HepG2 (cell line): ENCODE data around the gene CNN3. TPM values are rescaled to one million over a fixed set of nuclear protein-coding genes. Genes with fewer than 3 reads are reported as not detected.

Source experiments
- FLYWCH1 ChIP-seq: sonication (generic); formaldehyde crosslinking; IDR thresholded peaks from 2 replicates; pipeline ENCODE4 v1.8.1; 2023; ENCODE audit warnings: mild to moderate bottlenecking, missing genetic modification reagents
- NAIF1 ChIP-seq: sonication (generic); formaldehyde crosslinking; IDR thresholded peaks from 2 replicates; pipeline ENCODE4 v1.5.0; 2020; ENCODE audit warnings: mild to moderate bottlenecking, missing genetic modification reagents, borderline replicate concordance
- POLR2AphosphoS5 ChIP-seq: IDR thresholded peaks from 2 replicates; pipeline ENCODE4 v1.6.1; 2012; ENCODE audit warnings: low read depth, low read length
- RBFOX2 ChIP-seq: fragments of 200-400 bp; formaldehyde crosslinking; IDR thresholded peaks from 2 replicates; pipeline ENCODE4 v1.6.1; 2017; ENCODE audit warnings: low read depth, mild to moderate bottlenecking, low read length
- THYN1 ChIP-seq: sonication (generic); formaldehyde crosslinking; IDR thresholded peaks from 2 replicates; pipeline ENCODE4 v1.8.1; 2023; ENCODE audit warnings: low read depth, mild to moderate bottlenecking, moderate library complexity, missing genetic modification reagents, borderline replicate concordance
- ZNF124 ChIP-seq: sonication (generic); formaldehyde crosslinking; IDR thresholded peaks from 2 replicates; pipeline ENCODE4 v1.4.0; 2020; ENCODE audit warnings: missing genetic modification reagents
- ZNF562 ChIP-seq: sonication (generic); formaldehyde crosslinking; IDR thresholded peaks from 2 replicates; pipeline ENCODE4 v1.8.0; 2022; ENCODE audit warnings: missing genetic modification reagents, borderline replicate concordance
- ZNF660 ChIP-seq: sonication (generic); formaldehyde crosslinking; IDR thresholded peaks from 2 replicates; pipeline ENCODE4 v1.5.1; 2020; ENCODE audit warnings: mild to moderate bottlenecking, low read depth, missing genetic modification reagents, borderline replicate concordance
- ZNF747 ChIP-seq: sonication (generic); formaldehyde crosslinking; IDR thresholded peaks from 2 replicates; pipeline ENCODE4 v1.8.1; 2023; ENCODE audit warnings: missing genetic modification reagents, mild to moderate bottlenecking, borderline replicate concordance
- polyA plus RNA-seq, 8 experiments: library from polyadenylated mRNA; depleted of rRNA in 3 of 8; stranded (reverse) in 7 of 8; unstranded in 1 of 8; fragments of >200 nt; fragmentation: Illumina TruSeq in 4 of 8; extraction: Trizol in 4 of 8; gene quantifications; 2 replicates each; pipeline versions ENCODE4 v1.2.1 to v1.2.3, GENCODE V29; 2011 to 2016; ENCODE audit warnings: low read depth in 4 of 8, missing spikeins in 1 of 8, mixed read lengths in 1 of 8; ENCODE audit not compliant: insufficient read depth in 1 of 8
- total RNA-seq, 5 experiments: library from RNA; depleted of rRNA; stranded (reverse); fragments of >200 nt; fragmentation: Illumina TruSeq; extraction: Trizol; gene quantifications; 2 replicates each; pipeline ENCODE4 v1.2.3, GENCODE V29; 2016; ENCODE audit warnings: low read depth in 1 of 5
- TF ChIP-seq, protein P1 (sequence below): sonication (generic); formaldehyde crosslinking; IDR thresholded peaks from 2 replicates; pipeline ENCODE4 v1.5.1; 2020; ENCODE audit warnings: missing genetic modification reagents, mild to moderate bottlenecking, borderline replicate concordance
- TF ChIP-seq, protein P2 (sequence below): sonication (generic); formaldehyde crosslinking; IDR thresholded peaks from 2 replicates; pipeline ENCODE4 v1.8.1; 2023; ENCODE audit warnings: missing genetic modification reagents, inconsistent platforms, borderline replicate concordance
- TF ChIP-seq, protein P3 (sequence below): sonication (generic); formaldehyde crosslinking; IDR thresholded peaks from 2 replicates; pipeline ENCODE4 v1.8.0; 2022; ENCODE audit warnings: missing genetic modification reagents, mild to moderate bottlenecking, inconsistent platforms, borderline replicate concordance
- TF ChIP-seq, protein P4 (sequence below): IDR thresholded peaks from 2 replicates; pipeline ENCODE4 v1.6.1; 2018; ENCODE audit warnings: missing genetic modification reagents, mild to moderate bottlenecking, missing compliant biosample characterization
- TF ChIP-seq, protein P5 (sequence below): sonication (generic); formaldehyde crosslinking; conservative IDR thresholded peaks from 2 replicates; pipeline ENCODE4 v1.8.0; 2022; ENCODE audit warnings: low read depth, missing genetic modification reagents
- TF ChIP-seq, protein P6 (sequence below): sonication (generic); formaldehyde crosslinking; conservative IDR thresholded peaks from 2 replicates; pipeline ENCODE4 v1.8.1; 2023; ENCODE audit warnings: missing genetic modification reagents
- TF ChIP-seq, protein P7 (sequence below): sonication (generic); formaldehyde crosslinking; IDR thresholded peaks from 2 replicates; pipeline ENCODE4 v1.5.0; 2020; ENCODE audit warnings: mild to moderate bottlenecking, missing genetic modification reagents

Gene CNN3
- total and polyA plus RNA-seq, 2 of the 13 experiments (the other 11 are each of a cell fraction or from before 2014, with no cell fraction given): 113 to 223 TPM

DNA sequence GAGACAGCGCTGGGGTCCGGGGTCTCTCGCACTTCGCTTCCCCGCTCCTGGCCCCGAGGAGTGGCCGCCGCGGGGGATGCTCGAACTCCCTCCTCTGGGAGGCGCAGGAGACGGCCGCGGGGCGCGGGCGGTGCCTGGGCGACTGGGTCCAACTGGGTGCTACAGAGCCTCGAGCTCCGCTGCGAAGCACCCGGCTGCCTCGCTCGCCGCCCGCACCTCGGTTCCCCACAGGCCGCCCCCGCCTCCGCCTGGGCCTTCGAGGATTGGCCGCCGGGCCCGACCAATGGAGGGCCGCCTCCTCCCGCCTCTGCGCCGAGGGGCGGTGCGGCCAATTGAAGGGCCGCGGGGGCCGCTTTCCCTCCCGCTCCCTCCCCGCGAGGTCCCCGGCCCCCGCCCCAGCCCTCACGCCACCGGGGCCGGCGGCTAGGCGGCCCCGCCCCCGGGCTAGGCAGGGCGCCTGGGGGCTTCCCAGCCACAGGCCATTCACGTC lies at the start of gene CNN3 (continued):
- 0 out of 2 replicates have a peak, but pooled peaks have one; percentile 11 for TF ChIP-seq ZNF747 (CRISPR knock-in tag)
- TF ChIP-seq, protein P1, sequence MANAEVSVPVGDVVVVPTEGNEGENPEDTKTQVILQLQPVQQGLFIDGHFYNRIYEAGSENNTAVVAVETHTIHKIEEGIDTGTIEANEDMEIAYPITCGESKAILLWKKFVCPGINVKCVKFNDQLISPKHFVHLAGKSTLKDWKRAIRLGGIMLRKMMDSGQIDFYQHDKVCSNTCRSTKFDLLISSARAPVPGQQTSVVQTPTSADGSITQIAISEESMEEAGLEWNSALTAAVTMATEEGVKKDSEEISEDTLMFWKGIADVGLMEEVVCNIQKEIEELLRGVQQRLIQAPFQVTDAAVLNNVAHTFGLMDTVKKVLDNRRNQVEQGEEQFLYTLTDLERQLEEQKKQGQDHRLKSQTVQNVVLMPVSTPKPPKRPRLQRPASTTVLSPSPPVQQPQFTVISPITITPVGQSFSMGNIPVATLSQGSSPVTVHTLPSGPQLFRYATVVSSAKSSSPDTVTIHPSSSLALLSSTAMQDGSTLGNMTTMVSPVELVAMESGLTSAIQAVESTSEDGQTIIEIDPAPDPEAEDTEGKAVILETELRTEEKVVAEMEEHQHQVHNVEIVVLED (CRISPR knock-in tag): no peak; the same call in 1 of the 2 replicates
- TF ChIP-seq ZNF660 (CRISPR knock-in tag): 0 out of 2 replicates have a peak, but pooled peaks have one; percentile 5
- TF ChIP-seq, protein P2, sequence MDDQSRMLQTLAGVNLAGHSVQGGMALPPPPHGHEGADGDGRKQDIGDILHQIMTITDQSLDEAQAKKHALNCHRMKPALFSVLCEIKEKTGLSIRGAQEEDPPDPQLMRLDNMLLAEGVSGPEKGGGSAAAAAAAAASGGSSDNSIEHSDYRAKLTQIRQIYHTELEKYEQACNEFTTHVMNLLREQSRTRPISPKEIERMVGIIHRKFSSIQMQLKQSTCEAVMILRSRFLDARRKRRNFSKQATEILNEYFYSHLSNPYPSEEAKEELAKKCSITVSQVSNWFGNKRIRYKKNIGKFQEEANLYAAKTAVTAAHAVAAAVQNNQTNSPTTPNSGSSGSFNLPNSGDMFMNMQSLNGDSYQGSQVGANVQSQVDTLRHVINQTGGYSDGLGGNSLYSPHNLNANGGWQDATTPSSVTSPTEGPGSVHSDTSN: 0 out of 2 replicates have a peak, but pooled peaks have one; percentile 20
- TF ChIP-seq ZNF562 (CRISPR knock-in tag): no peak
- TF ChIP-seq, protein P3, sequence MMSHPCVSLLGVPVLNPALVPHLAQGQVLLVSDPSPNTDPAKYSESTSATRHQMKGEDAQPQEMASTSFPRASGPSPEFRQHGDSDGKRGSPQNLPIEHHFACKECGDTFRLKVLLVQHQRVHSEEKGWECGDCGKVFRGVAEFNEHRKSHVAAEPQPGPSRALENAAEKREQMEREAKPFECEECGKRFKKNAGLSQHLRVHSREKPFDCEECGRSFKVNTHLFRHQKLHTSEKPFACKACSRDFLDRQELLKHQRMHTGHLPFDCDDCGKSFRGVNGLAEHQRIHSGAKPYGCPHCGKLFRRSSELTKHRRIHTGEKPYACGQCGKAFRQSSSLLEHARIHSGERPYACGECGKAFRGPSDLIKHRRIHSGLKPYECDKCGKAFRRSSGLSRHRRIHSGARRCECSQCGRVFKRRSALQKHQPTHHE (CRISPR knock-in tag): 0 out of 2 replicates have a peak, but pooled peaks have one; percentile 34
- TF ChIP-seq, protein P4, sequence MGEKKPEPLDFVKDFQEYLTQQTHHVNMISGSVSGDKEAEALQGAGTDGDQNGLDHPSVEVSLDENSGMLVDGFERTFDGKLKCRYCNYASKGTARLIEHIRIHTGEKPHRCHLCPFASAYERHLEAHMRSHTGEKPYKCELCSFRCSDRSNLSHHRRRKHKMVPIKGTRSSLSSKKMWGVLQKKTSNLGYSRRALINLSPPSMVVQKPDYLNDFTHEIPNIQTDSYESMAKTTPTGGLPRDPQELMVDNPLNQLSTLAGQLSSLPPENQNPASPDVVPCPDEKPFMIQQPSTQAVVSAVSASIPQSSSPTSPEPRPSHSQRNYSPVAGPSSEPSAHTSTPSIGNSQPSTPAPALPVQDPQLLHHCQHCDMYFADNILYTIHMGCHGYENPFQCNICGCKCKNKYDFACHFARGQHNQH (CRISPR knock-in tag): peak; percentile 14; the same call in 1 of the 2 replicates
- TF ChIP-seq, protein P5, sequence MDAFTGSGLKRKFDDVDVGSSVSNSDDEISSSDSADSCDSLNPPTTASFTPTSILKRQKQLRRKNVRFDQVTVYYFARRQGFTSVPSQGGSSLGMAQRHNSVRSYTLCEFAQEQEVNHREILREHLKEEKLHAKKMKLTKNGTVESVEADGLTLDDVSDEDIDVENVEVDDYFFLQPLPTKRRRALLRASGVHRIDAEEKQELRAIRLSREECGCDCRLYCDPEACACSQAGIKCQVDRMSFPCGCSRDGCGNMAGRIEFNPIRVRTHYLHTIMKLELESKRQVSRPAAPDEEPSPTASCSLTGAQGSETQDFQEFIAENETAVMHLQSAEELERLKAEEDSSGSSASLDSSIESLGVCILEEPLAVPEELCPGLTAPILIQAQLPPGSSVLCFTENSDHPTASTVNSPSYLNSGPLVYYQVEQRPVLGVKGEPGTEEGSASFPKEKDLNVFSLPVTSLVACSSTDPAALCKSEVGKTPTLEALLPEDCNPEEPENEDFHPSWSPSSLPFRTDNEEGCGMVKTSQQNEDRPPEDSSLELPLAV: no peak
- TF ChIP-seq, protein P6, sequence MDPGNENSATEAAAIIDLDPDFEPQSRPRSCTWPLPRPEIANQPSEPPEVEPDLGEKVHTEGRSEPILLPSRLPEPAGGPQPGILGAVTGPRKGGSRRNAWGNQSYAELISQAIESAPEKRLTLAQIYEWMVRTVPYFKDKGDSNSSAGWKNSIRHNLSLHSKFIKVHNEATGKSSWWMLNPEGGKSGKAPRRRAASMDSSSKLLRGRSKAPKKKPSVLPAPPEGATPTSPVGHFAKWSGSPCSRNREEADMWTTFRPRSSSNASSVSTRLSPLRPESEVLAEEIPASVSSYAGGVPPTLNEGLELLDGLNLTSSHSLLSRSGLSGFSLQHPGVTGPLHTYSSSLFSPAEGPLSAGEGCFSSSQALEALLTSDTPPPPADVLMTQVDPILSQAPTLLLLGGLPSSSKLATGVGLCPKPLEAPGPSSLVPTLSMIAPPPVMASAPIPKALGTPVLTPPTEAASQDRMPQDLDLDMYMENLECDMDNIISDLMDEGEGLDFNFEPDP (CRISPR knock-in tag): no peak
- no peak for TF ChIP-seq THYN1 (CRISPR knock-in tag)
- peak; percentile 91 for TF ChIP-seq RBFOX2
- TF ChIP-seq ZNF124: 0 out of 2 replicates have a peak, but pooled peaks have one; percentile 19
- peak; percentile 82 for TF ChIP-seq POLR2AphosphoS5
- TF ChIP-seq FLYWCH1 (CRISPR knock-in tag): no peak
- TF ChIP-seq, protein P7, sequence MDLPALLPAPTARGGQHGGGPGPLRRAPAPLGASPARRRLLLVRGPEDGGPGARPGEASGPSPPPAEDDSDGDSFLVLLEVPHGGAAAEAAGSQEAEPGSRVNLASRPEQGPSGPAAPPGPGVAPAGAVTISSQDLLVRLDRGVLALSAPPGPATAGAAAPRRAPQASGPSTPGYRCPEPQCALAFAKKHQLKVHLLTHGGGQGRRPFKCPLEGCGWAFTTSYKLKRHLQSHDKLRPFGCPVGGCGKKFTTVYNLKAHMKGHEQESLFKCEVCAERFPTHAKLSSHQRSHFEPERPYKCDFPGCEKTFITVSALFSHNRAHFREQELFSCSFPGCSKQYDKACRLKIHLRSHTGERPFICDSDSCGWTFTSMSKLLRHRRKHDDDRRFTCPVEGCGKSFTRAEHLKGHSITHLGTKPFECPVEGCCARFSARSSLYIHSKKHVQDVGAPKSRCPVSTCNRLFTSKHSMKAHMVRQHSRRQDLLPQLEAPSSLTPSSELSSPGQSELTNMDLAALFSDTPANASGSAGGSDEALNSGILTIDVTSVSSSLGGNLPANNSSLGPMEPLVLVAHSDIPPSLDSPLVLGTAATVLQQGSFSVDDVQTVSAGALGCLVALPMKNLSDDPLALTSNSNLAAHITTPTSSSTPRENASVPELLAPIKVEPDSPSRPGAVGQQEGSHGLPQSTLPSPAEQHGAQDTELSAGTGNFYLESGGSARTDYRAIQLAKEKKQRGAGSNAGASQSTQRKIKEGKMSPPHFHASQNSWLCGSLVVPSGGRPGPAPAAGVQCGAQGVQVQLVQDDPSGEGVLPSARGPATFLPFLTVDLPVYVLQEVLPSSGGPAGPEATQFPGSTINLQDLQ (CRISPR knock-in tag): peak; percentile 80
- TF ChIP-seq NAIF1 (CRISPR knock-in tag): 0 out of 2 replicates have a peak, but pooled peaks have one; percentile 8
